ENCODE measurements around the gene NDST1.

NDST1 gene

DNA sequence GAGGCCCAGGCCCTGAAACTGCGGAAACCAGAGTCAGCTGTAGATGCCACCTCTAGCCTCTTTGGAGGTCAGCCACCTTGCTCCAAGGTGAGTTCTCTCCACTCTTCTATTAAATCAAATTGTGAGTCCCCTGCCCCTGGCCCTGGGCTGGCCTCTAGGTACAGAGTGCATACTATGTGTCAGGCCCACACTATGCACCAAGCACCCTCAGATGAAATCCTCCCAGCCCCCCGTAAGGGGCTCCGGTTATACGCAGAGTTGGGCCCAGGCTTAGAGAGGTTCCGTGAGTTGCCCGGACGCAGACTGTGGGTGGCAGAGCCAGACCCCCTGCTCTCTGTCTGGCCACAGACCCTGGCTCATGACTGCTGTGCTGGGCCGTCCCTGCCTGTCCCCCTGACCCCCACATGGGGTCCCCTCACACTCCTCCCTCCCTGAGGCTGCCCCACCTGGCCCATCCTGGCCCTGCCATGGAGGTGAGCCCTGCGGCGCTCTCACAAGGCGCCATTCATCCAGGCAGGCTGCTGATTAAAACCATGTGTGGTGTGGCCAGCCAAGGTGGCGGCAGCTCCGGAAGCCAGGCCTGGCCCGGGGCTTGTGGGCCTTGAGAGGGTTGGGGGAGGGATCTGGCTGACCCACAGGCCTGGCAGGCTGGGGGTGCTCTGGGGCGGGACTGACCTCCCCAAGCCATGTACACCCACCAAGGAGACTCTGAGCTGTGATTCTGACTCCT, 67.1 kb downstream of the NDST1 start:
- DNase-seq = no peak

- DNase-seq = no peak
These were observed 68.0 kb downstream of the NDST1 start for GRCh38 chr5:150575745-150576448.

GRCh38 chr5:150576449-150576949, 68.6 kb downstream of the NDST1 start:
- DNase-seq = no peak

- no peak for DNase-seq
These were observed 69.6 kb downstream of the NDST1 start for GRCh38 chr5:150577378-150578139.

GRCh38 chr5:150578781-150579461, 71.0 kb downstream of the NDST1 start:
- DNase-seq = no peak

GRCh38 chr5:150579462-150580400, 71.8 kb downstream of the NDST1 start:
- DNase-seq = no peak

DNA sequence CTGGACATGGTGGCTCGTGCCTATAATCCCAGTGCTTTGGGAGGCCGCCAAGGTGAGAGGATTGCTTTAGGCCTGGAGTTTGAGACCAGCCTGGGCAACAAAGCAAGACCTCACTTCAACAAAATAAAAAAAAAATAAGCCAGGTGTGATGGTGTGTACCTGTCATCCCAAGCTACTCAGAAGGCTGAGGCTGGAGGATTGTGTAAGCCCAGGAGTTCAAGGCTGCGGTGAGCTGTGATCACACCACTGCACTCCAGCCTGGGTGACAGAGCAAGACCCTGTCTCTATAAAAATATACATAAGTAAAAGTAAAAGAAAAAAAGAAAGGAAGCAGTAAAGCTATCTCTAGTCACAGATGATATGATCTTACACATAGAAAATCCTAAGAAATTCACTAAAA, 73.0 kb downstream of the NDST1 start:
- DNase-seq = no peak

DNA sequence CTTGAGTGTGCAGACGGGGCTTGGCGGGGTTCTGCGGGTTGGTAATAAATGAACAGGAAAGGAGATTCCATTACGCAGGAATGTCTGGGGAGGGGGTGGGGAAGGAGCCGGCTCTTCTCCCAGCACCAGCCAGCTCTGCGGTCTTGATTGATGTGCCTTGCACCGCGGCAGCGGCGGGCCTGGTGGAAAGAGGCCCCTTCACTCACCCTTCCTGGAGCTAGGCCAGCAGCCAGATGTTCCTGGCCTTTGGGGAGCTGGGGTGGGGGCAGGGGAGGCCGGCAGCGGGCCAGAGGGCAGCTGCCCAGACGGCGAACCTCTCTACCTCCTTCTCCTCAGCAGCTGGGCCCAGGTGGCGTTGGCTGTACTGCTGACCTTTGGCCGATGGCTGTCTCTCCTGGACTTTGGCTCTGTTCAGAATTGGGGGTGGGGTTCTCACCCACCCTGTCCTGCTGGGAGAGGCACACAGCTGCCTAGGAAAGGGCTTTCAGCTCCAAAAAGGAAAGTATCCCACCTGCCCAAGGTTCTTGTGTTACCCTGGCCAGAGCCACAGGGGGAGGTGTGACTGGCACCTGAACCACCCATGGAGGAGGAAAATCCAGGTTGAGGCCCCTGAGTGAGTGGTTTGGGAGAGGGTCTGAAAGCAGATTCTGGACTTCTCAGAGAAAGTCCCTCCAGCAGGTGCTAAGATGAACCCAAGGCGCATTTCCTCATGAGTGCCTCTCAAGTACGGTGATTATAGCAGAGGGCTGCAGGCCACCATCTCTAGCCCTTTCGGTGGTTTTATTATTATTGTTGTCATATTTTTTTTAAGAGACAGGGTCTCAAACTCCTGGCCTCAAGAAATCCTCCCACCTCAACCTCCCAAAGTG, 74.5 kb downstream of the NDST1 start:
- no peak for DNase-seq

- no peak for DNase-seq
These were observed 75.8 kb downstream of the NDST1 start for GRCh38 chr5:150583541-150584225.

DNA sequence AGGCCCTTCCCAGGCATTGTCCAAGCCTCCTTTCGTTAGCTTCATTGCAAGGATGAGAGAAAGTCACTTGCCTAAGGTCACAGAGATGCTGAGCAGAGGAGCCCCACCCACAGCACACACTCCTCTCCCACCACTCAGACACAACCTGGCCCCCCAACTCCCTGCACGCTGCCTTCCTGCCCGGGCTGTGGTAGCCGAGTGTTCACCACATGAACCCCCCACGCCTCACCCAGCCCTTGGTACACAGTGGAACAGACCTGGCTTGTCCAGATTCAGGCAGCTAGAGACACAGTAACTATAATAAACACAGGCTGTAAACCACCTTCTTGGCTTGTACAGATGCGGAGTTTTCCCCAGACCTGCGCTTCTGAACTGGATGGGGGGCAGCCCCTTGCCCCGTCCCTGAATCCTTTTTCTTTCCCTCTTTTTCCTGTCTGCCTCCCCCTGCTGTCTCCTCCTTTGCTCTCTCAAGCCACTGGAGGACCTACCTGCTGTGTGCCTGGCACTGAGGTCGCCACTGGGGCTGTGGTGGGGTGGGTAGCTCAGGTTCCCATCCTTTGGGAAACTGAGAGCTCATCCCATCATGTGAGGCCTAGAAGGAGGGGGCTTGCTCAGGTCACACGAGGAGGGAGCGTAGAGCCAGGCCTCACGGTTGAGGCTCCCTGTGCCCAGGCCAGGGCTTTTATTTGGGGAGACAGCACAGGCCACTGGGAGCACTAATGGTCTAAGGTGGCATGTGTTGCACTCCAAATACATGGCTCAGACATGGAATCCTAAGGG, 76.8 kb downstream of the NDST1 start:
- DNase-seq = no peak

DNA sequence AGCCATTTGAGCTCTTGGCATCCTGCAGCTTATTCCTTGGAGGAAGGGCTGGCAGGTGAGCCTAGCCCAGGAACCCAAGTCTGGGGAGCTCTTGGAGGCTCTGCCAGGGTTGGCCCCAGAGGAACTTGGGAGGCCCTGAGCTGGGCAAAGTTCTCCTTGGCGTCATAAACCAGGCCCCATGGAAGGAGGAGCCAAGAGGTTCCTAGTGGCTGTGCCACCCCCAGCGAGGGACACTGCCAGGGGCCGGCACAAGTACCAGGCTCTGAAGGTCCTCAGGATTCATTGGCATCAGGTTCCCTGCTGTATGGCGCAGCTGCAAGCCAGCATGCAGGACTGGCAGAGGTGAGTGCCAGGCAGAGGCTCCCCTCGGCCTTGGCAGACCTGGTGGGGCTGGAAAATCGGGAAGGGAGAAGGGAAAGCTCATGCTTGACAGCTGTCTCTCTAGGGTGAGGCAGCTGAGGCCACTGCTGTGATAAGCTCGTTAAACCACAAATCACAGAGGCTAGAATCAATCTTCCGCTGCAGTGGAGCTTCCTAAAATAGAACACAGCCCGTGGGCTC, 77.9 kb downstream of the NDST1 start:
- DNase-seq = no peak

DNA sequence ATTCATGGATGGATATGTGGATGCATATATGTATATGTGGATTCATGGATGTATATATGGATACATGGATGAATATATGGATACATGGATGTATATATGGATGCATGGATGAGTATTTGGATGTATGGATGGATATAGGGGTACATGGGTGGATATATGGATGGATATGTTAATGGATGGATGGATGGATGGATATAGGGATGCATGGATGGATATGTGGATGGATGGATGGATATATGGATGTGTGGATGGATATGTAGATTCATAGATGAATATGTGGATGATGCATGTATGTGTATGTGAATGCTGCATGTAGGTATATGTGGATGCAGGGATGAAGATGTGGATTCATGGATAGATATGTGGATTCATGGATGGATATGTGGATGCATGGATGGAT, 79.1 kb downstream of the NDST1 start:
- no peak for DNase-seq

DNA sequence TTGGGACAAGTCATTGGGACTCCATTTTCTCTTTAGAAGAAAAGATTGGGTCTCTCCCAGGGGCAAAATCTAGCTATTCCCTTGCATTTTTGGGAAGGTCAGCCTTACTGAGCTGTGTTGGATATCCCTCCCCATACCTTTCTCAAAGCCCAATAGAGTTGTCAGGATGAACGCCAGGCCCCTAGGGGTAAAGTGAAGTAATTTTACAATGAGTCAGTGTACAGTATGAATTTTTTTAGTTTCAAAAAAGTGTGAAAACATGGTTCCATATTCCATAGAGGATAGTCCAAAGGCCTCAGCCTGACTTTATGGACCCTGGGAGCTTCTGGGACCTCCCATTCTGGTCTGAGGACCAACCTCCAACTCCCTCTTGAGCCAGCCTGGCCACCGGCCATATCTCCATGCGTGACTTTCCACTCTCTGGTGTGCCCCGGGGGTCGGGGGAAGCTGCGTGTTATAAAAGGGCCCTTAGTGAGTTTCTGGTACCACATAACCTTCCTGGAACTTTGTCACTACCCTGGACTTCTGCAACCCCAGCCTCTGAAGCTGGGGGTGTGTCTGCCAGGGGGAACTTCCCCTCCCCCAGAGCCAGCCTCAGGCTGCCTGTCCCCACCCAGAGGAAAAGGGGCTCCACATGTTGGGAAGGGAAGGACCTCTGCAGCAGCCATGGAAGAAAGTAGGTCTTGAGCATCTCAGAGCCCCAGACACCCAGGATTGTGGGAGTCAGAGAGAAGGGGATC, 80.1 kb downstream of the NDST1 start:
- no peak for DNase-seq

- DNase-seq = no peak
These were observed 80.6 kb downstream of the NDST1 start for GRCh38 chr5:150588596-150588890.

- DNase-seq = no peak
These were observed 82.1 kb downstream of the NDST1 start for GRCh38 chr5:150589862-150590601.

GRCh38 chr5:150590979-150591695, 83.2 kb downstream of the NDST1 start:
- DNase-seq = no peak

DNA sequence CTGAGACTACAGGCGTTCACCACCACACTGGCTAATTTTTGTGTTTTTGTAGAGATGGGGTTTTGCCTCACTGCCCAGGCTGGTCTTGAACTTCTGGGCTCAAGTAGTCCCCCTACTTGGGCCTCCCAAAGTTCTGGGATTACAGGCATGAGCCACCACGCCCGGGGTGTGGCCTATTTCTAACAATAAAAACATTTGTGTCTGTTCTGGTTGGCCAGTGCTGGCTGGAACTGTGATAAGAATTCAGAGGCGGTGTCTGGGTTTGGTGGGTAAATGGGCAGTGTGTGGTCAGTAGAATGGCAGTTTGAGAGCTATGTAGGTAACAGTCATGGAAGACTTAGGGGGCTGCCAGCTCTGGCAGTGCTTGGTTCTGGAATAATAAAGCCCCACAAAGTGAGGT, 85.7 kb downstream of the NDST1 start:
- DNase-seq = no peak
